ENCODE data around the gene C16orf74. TPM values are rescaled to one million over a fixed set of nuclear protein-coding genes. Genes with fewer than 3 reads are reported as not detected.

Gene C16orf74
- total and polyA plus RNA-seq, 9 donors, result 0.38 to 1.5 (median 0.63) TPM; not detected in 2

- Histone ChIP-seq H3K4me3 (no peak overlapping the region), H3K9me3 (no peaks in the 10 kb centered on the region), H3K27ac (no peak overlapping the region), H3K36me3 (no peaks in the 10 kb centered on the region), H3K27me3 (no peaks in the 10 kb centered on the region), H3K4me1 (ENCODE audit: insufficient read depth) (no peaks in the 10 kb centered on the region)
- TF ChIP-seq EP300 (IDR thresholded peaks at IDR 0.05) (no peak), POLR2A (IDR thresholded peaks at IDR 0.05) (no peak), CTCF (IDR thresholded peaks at IDR 0.05) (no peak)
- WGBS, 3 donors, result 59 to 63% (median 63%) methylated on average over 24 of the region's 24 CpGs
- DNase-seq, result no peak
- intact Hi-C loops (cut with DNase I), result no loop called here
Observed at GRCh38 chr16:85695196-85696128, 55.4 kb downstream of the C16orf74 start.

GRCh38 chr16:85690469-85691064 lies 60.3 kb downstream of the C16orf74 start:
- H3K4me1 ChIP-seq (ENCODE audit: insufficient read depth), result peaks cover 5% of the 10 kb centered on the region
- no peaks in the 10 kb centered on the region for H3K36me3 ChIP-seq
- H3K27ac ChIP-seq, result no peak overlapping the region
- WGBS, 3 donors, result 19 to 32% (median 22%) methylated on average over 7 of the region's 7 CpGs
- H3K4me3 ChIP-seq, result no peak overlapping the region
- intact Hi-C loops (cut with DNase I), result no loop called here
- TF ChIP-seq POLR2A (IDR thresholded peaks at IDR 0.05), result no peak
- TF ChIP-seq EP300 (IDR thresholded peaks at IDR 0.05), result no peak
- no peak for TF ChIP-seq CTCF (IDR thresholded peaks at IDR 0.05)
- H3K27me3 ChIP-seq, result no peaks in the 10 kb centered on the region
- no peak for DNase-seq
- no peaks in the 10 kb centered on the region for H3K9me3 ChIP-seq

- H3K4me3 ChIP-seq, result no peak overlapping the region
- intact Hi-C loops (cut with DNase I), result no loop called here
- H3K9me3 ChIP-seq, result no peaks in the 10 kb centered on the region
- no peaks in the 10 kb centered on the region for H3K27me3 ChIP-seq
- no peaks in the 10 kb centered on the region for H3K36me3 ChIP-seq
- no peak overlapping the region for H3K27ac ChIP-seq
- H3K4me1 ChIP-seq (ENCODE audit: insufficient read depth), result peaks cover 5% of the 10 kb centered on the region
- WGBS, 3 donors, result 41 to 59% (median 44%) methylated on average over 9 of the region's 9 CpGs
- no peak for DNase-seq
- TF ChIP-seq POLR2A (IDR thresholded peaks at IDR 0.05), result no peak
- no peak for TF ChIP-seq EP300 (IDR thresholded peaks at IDR 0.05)
- no peak for TF ChIP-seq CTCF (IDR thresholded peaks at IDR 0.05)
Observed at GRCh38 chr16:85689950-85690320, 61.0 kb downstream of the C16orf74 start.

GRCh38 chr16:85689285-85689949 lies 61.5 kb downstream of the C16orf74 start:
- no peak for TF ChIP-seq POLR2A (IDR thresholded peaks at IDR 0.05)
- no peak for TF ChIP-seq EP300 (IDR thresholded peaks at IDR 0.05)
- no peak for TF ChIP-seq CTCF (IDR thresholded peaks at IDR 0.05)
- 35 to 39% (median 38%) methylated on average over 27 of the region's 27 CpGs for WGBS, 3 donors

More at GRCh38 chr16:85689285-85689949, 61.5 kb downstream of the C16orf74 start:
- Histone ChIP-seq H3K27me3 (no peaks in the 10 kb centered on the region), H3K4me3 (peak overlapping the region; percentile 55), H3K4me1 (ENCODE audit: insufficient read depth) (peaks cover 5% of the 10 kb centered on the region), H3K9me3 (no peaks in the 10 kb centered on the region), H3K27ac (no peak overlapping the region), H3K36me3 (no peaks in the 10 kb centered on the region)
- DNase-seq, result no peak
- intact Hi-C loops (cut with DNase I), result no loop called here

All from ovary (tissue), 9 donors.